Measurements from ENCODE around the gene MYBL2.

DNA sequence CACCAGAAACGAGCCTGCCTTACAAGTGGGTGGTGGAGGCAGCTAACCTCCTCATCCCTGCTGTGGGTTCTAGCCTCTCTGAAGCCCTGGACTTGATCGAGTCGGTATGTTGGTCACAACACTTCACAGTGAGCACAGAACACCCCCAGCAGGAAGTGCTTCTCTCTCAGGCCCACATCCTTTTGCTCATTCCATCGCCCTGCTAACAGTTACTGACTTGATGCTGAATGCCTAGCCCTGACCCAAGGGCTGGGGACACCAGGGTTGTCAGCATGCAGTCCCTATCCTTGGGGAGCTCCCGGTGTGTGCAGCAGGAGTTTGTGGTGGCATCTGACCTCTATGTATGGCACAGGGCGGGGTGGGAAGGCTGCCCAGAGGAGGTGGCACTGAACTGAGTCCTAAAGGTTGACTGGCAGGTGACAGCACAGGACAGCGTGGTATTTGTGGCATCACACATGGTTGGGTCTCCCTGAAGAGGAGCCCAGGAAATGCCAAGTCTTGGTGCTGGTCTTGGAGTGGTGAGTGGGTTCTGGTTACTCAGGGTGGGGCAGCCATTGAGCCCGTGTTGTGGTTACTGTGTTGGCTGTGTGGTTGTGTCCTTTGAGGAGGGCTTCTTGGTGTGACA is 33.1 kb downstream of the MYBL2 start:
- TF ChIP-seq EZH2 (IDR thresholded peaks at IDR 0.05) (no peak), POLR2AphosphoS5 (IDR thresholded peaks at IDR 0.05; ENCODE audit: borderline replicate concordance, low read depth, low read length) (no peak), FOXP2 (optimal IDR thresholded peaks at IDR 0.05; ENCODE audit: control extremely low read depth, extremely low read length, insufficient read depth) (no peak)
